ENCODE data around the gene GJC1.

The GJC1 gene

GRCh38 chr17:44763170-44763569 lies 66.9 kb downstream of the GJC1 start:
- TF ChIP-seq ZFX (IDR thresholded peaks at IDR 0.05; ENCODE audit: borderline replicate concordance) (no peak), CTCF (IDR thresholded peaks at IDR 0.05) (no peak)
- no peak overlapping the region for H3K27ac ChIP-seq

GRCh38 chr17:44761932-44762810 lies 67.9 kb downstream of the GJC1 start:
- TF ChIP-seq CTCF (IDR thresholded peaks at IDR 0.05), result no peak
- no peak for TF ChIP-seq ZFX (IDR thresholded peaks at IDR 0.05; ENCODE audit: borderline replicate concordance)
- no peak overlapping the region for H3K27ac ChIP-seq

- no peak for TF ChIP-seq CTCF (IDR thresholded peaks at IDR 0.05)
- no peak for TF ChIP-seq ZFX (IDR thresholded peaks at IDR 0.05; ENCODE audit: borderline replicate concordance)
- no peak overlapping the region for H3K27ac ChIP-seq
These were observed 69.4 kb downstream of the GJC1 start for GRCh38 chr17:44760474-44761308.

- H3K27ac ChIP-seq, result no peak overlapping the region
These were observed 70.2 kb downstream of the GJC1 start for GRCh38 chr17:44759916-44760243.

GRCh38 chr17:44759086-44759915 lies 70.8 kb downstream of the GJC1 start:
- H3K27ac ChIP-seq, result no peak overlapping the region
- TF ChIP-seq CTCF (IDR thresholded peaks at IDR 0.05), result 0 out of 2 replicates have a peak, but pooled peaks have one; percentile 18
- no peak for TF ChIP-seq ZFX (IDR thresholded peaks at IDR 0.05; ENCODE audit: borderline replicate concordance)

More at GRCh38 chr17:44759916-44760243, 70.2 kb downstream of the GJC1 start:
- TF ChIP-seq CTCF (IDR thresholded peaks at IDR 0.05) (no peak), ZFX (IDR thresholded peaks at IDR 0.05; ENCODE audit: borderline replicate concordance) (no peak)

- no peak within 1 kb of the TSS for H3K27ac ChIP-seq
- TF ChIP-seq ZFX (IDR thresholded peaks at IDR 0.05; ENCODE audit: borderline replicate concordance) (no peak), CTCF (IDR thresholded peaks at IDR 0.05) (no peak)
These were observed 71.5 kb downstream of the GJC1 start, which contains the start of gene ADAM11 for GRCh38 chr17:44758414-44759085. TSS of gene ADAM11 (plus strand) at chr17:44758988. CDS start at chr17:44759200, 212 bp downstream.
